NB4 (cell line): ENCODE data around the gene ATXN1.

Experiments used
- POLR2A ChIP-seq: IDR thresholded peaks from 2 replicates; pipeline ENCODE4 v1.6.1; 2011; ENCODE audit warnings: mild to moderate bottlenecking; ENCODE audit not compliant: insufficient read length; ENCODE audit errors: extremely low read depth
- TF ChIP-seq, protein P1 (sequence below): IDR thresholded peaks from one replicate; pipeline ENCODE4 v1.5.1; 2012; ENCODE audit warnings: low read depth, low read length

- TF ChIP-seq, protein P1, sequence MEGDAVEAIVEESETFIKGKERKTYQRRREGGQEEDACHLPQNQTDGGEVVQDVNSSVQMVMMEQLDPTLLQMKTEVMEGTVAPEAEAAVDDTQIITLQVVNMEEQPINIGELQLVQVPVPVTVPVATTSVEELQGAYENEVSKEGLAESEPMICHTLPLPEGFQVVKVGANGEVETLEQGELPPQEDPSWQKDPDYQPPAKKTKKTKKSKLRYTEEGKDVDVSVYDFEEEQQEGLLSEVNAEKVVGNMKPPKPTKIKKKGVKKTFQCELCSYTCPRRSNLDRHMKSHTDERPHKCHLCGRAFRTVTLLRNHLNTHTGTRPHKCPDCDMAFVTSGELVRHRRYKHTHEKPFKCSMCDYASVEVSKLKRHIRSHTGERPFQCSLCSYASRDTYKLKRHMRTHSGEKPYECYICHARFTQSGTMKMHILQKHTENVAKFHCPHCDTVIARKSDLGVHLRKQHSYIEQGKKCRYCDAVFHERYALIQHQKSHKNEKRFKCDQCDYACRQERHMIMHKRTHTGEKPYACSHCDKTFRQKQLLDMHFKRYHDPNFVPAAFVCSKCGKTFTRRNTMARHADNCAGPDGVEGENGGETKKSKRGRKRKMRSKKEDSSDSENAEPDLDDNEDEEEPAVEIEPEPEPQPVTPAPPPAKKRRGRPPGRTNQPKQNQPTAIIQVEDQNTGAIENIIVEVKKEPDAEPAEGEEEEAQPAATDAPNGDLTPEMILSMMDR = no peak
- TF ChIP-seq POLR2A = no peak
These were observed 37.9 kb downstream of the ATXN1 start for GRCh38 chr6:16723402-16723801.
